Endothelial cell of umbilical vein (primary cell): ENCODE results near the gene B3GALT4. TPM values are rescaled to one million over a fixed set of nuclear protein-coding genes. Genes with fewer than 3 reads are reported as not detected.

Experiments used
- BruUV-seq: library from RNA; stranded (reverse); fragments of 400-500 nt; replicated peaks from 2 replicates; lab custom pipeline; 2021; lab: Mats Ljungman, UMichigan
- CTCF ChIA-PET: fragments of 300-600, 350-600 bp; sonication (Branson Sonifier 250); formaldehyde crosslinking; loops from one replicate; lab custom pipeline; 2021; ENCODE audit warnings: antibody characterized with exemption, inconsistent platforms; lab: Charles Lee
- POLR2A ChIA-PET: fragments of 300-600, 350-600 bp; sonication (Branson Sonifier 250); formaldehyde crosslinking; loops from one replicate; lab custom pipeline; 2021; ENCODE audit warnings: antibody characterized with exemption, inconsistent platforms; lab: Charles Lee
- DNase-seq: peaks from one replicate; pipeline ENCODE4 v3.0.0-alpha.2; 2011; ENCODE audit warnings: low read depth, low spot score
- FAIRE-seq: peaks from 2 replicates; lab custom pipeline; 2011; peaks lifted over from hg19 to GRCh38; lab: Jason Lieb, UNC
- H2AFZ ChIP-seq: 2 replicates; pipeline ENCODE4 v1.6.0; 2012; ENCODE audit warnings: low read depth, low read length, control low read depth, inconsistent platforms
- H3K27ac ChIP-seq: 2 replicates; pipeline ENCODE4 v1.5.1; 2011; ENCODE audit warnings: low read depth, mild to moderate bottlenecking, control low read depth, low read length, moderate library complexity; ENCODE audit not compliant: insufficient read depth
- H3K27me3 ChIP-seq, 2 experiments: 2 replicates each; pipeline versions ENCODE4 v1.6.0 to v1.6.1; 2011; ENCODE audit warnings: low read length in 2 of 2, mixed read lengths in 1 of 2; ENCODE audit not compliant: control insufficient read depth in 2 of 2, insufficient read depth in 2 of 2
- H3K36me3 ChIP-seq, 2 experiments: 2 replicates in 1 of 2; 3 replicates in 1 of 2; pipeline ENCODE4 v1.5.1; 2011; ENCODE audit warnings: low read length in 2 of 2, mild to moderate bottlenecking in 1 of 2, moderate library complexity in 1 of 2; ENCODE audit not compliant: control insufficient read depth in 2 of 2, insufficient read depth in 2 of 2; ENCODE audit errors: extremely low read depth in 1 of 2
- H3K4me1 ChIP-seq: 3 replicates; pipeline ENCODE4 v1.5.1; 2011; ENCODE audit warnings: mild to moderate bottlenecking, low read length; ENCODE audit not compliant: control insufficient read depth, insufficient read depth; ENCODE audit errors: extremely low read depth
- H3K4me2 ChIP-seq: 2 replicates; pipeline ENCODE4 v1.6.1; 2011; ENCODE audit warnings: low read length, control low read depth, mixed read lengths; ENCODE audit not compliant: insufficient read depth
- H3K4me3 ChIP-seq, 3 experiments: fragments of 200-600 bp in 1 of 3; sonication (generic), shearing (Covaris generic) in 1 of 3; replicated peaks in 1 of 3; 2 replicates each; pipeline ENCODE4 v1.5.1; 2011 to 2016; ENCODE audit warnings: control low read depth in 3 of 3, low read length in 3 of 3, mild to moderate bottlenecking in 2 of 3, inconsistent platforms in 1 of 3, low read depth in 1 of 3, moderate library complexity in 1 of 3; ENCODE audit not compliant: insufficient read depth in 1 of 3
- H3K79me2 ChIP-seq: 2 replicates; pipeline ENCODE4 v1.6.0; 2012; ENCODE audit warnings: low read length, inconsistent platforms; ENCODE audit not compliant: control insufficient read depth, insufficient read depth
- H3K9ac ChIP-seq: replicated peaks from 2 replicates; pipeline ENCODE3; 2011; ENCODE audit warnings: low read length, control low read depth; ENCODE audit not compliant: insufficient read depth; ENCODE audit errors: extremely low read depth
- H3K9me1 ChIP-seq: replicated peaks from 3 replicates; pipeline ENCODE4 v1.6.0; 2011; ENCODE audit warnings: mild to moderate bottlenecking, low read length; ENCODE audit not compliant: control insufficient read depth, insufficient read depth; ENCODE audit errors: extremely low read depth
- H3K9me3 ChIP-seq: replicated peaks from 2 replicates; pipeline ENCODE4 v1.5.1; 2012; ENCODE audit warnings: low read length, inconsistent platforms; ENCODE audit not compliant: control insufficient read depth, insufficient read depth
- H4K20me1 ChIP-seq: replicated peaks from 2 replicates; pipeline ENCODE3; 2011; ENCODE audit warnings: mild to moderate bottlenecking, low read length; ENCODE audit not compliant: control insufficient read depth, insufficient read depth; ENCODE audit errors: extremely low read depth
- EZH2 ChIP-seq: IDR thresholded peaks from 2 replicates; pipeline ENCODE4 v1.6.1; 2012; ENCODE audit warnings: borderline replicate concordance, low read depth, mild to moderate bottlenecking, moderate library complexity, low read length, inconsistent platforms; ENCODE audit not compliant: severe bottlenecking
- FOS ChIP-seq: IDR thresholded peaks from 2 replicates; pipeline ENCODE4 v1.6.1; 2011; ENCODE audit warnings: mild to moderate bottlenecking, low read length, moderate library complexity, borderline replicate concordance; ENCODE audit not compliant: insufficient read depth
- GATA2 ChIP-seq: IDR thresholded peaks from 2 replicates; pipeline ENCODE4 v1.7.0; 2011; ENCODE audit warnings: low read depth, mild to moderate bottlenecking, moderate library complexity, mixed read lengths, low read length; ENCODE audit not compliant: insufficient read length, insufficient read depth
- JUN ChIP-seq: IDR thresholded peaks from 2 replicates; pipeline ENCODE4 v1.6.1; 2011; ENCODE audit warnings: borderline replicate concordance, low read depth; ENCODE audit not compliant: insufficient read length, insufficient read depth
- MYC ChIP-seq: IDR thresholded peaks from one replicate; pipeline ENCODE4 v1.6.1; 2011; ENCODE audit warnings: mild to moderate bottlenecking, low read depth, low read length
- POLR2A ChIP-seq: IDR thresholded peaks from 2 replicates; pipeline ENCODE4 v1.6.1; 2012; ENCODE audit warnings: low read depth, mild to moderate bottlenecking, control low read depth, low read length
- POLR2AphosphoS5 ChIP-seq: IDR thresholded peaks from 2 replicates; pipeline ENCODE4 v1.6.1; 2012; ENCODE audit warnings: low read depth, mild to moderate bottlenecking, control low read depth, low read length, moderate library complexity; ENCODE audit not compliant: insufficient read depth
- dilution Hi-C: fragments of 300-500 bp; cut with MboI; formaldehyde crosslinking; loops from one replicate; pipeline ENCODE4 v1.15.0; 2019; ENCODE audit warnings: low sequenced_read_pairs; ENCODE audit not compliant: extremely low pct_ligation_motif_present
- intact Hi-C: fragments of 100-400 bp; cut with micrococcal nuclease; formaldehyde crosslinking; loops from one replicate; pipeline ENCODE4 v1.10.0; 2022
- polyA plus RNA-seq, 4 experiments: library from polyadenylated mRNA; depleted of rRNA in 3 of 4; stranded (reverse) in 3 of 4; unstranded in 1 of 4; fragments of >200 nt; gene quantifications; 2 replicates each; pipeline versions ENCODE4 v1.2.1 to v1.2.3, GENCODE V29; 2011 to 2012; ENCODE audit warnings: missing spikeins in 1 of 4
- total RNA-seq: library from RNA; stranded (reverse); gene quantifications from 2 replicates; pipeline ENCODE4 v1.2.3, GENCODE V29; 2021
- TF ChIP-seq, protein P1 (sequence below): IDR thresholded peaks from 2 replicates; pipeline ENCODE4 v1.6.1; 2011; ENCODE audit not compliant: insufficient read depth, insufficient read length
- TF ChIP-seq, protein P2 (sequence below), 2 donors: IDR thresholded peaks; 1 replicate in 1 of 2; 2 replicates in 1 of 2; pipeline ENCODE4 v1.5.1; 2011; ENCODE audit warnings: low read length in 2 of 2, mild to moderate bottlenecking in 2 of 2, moderate library complexity in 2 of 2, control low read depth in 1 of 2, inconsistent platforms in 1 of 2, low read depth in 1 of 2; ENCODE audit not compliant: insufficient read depth in 1 of 2; ENCODE audit errors: extremely low read depth in 1 of 2

Gene B3GALT4
- total and polyA plus RNA-seq, 2 donors (not counting 3 experiments of a cell fraction or from before 2014, with no cell fraction given), result 4.5 to 5.6 TPM

- Histone ChIP-seq H3K9me3 (no peaks in the 10 kb centered on the region), H3K36me3 (peaks cover 4 to 27% of the 10 kb centered on the region in 2 experiments), H3K9ac (no peak overlapping the region), H3K27ac (no peak overlapping the region), H2AFZ (no peak overlapping the region), H3K79me2 (peaks cover 16% of the 10 kb centered on the region), H3K4me2 (peak overlapping the region; percentile 71), H3K4me3 (peak overlapping the region in 2 of 3 experiments; percentile 50 to 82), H4K20me1 (no peaks in the 10 kb centered on the region), H3K4me1 (peaks cover 13% of the 10 kb centered on the region), H3K9me1 (no peaks in the 10 kb centered on the region), H3K27me3 (no peaks in the 10 kb centered on the region)
- ChIA-PET CTCF (interaction anchor here (2.0 to 3.3 kb wide), 2 partner anchors 8 to 19 kb away, joined by 6 to 39 read pairs; partner anchors contain the start of genes B3GALT4, PFDN6 and WDR46), POLR2A (interaction anchor here (0.8 to 1.6 kb wide), 2 partner anchors 20 to 21 kb away, joined by 4 to 5 read pairs; partner anchors contain the start of genes B3GALT4 and ZBTB22)
- intact Hi-C loops, result no loop called here
- FAIRE-seq, result no peak
- no peak for DNase-seq
- no TSS peak for BruUV-seq
- TF ChIP-seq GATA2 (no peak), POLR2AphosphoS5 (no peak), JUN (no peak), MYC (no peak), EZH2 (no peak), POLR2A (no peak), FOS (no peak)
- TF ChIP-seq, protein P1, sequence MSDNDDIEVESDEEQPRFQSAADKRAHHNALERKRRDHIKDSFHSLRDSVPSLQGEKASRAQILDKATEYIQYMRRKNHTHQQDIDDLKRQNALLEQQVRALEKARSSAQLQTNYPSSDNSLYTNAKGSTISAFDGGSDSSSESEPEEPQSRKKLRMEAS, result no peak
- TF ChIP-seq, protein P2, sequence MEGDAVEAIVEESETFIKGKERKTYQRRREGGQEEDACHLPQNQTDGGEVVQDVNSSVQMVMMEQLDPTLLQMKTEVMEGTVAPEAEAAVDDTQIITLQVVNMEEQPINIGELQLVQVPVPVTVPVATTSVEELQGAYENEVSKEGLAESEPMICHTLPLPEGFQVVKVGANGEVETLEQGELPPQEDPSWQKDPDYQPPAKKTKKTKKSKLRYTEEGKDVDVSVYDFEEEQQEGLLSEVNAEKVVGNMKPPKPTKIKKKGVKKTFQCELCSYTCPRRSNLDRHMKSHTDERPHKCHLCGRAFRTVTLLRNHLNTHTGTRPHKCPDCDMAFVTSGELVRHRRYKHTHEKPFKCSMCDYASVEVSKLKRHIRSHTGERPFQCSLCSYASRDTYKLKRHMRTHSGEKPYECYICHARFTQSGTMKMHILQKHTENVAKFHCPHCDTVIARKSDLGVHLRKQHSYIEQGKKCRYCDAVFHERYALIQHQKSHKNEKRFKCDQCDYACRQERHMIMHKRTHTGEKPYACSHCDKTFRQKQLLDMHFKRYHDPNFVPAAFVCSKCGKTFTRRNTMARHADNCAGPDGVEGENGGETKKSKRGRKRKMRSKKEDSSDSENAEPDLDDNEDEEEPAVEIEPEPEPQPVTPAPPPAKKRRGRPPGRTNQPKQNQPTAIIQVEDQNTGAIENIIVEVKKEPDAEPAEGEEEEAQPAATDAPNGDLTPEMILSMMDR (IDR thresholded peaks at IDR 0.05; ENCODE audit: extremely low read depth in 1 of 2, insufficient read depth in 1 of 2, low read depth in 1 of 2, low read length in 2 of 2), result no peak
- dilution Hi-C loops, result no loop called here
These were observed 20.0 kb downstream of the B3GALT4 start for GRCh38 chr6:33296797-33297405.
